IPS DF 6.9 (cell line): ENCODE data around the gene CACNA1C.
A peak's percentile ranks its signal among the peaks of the same experiment; 100 is the strongest.

Experiments
- DNase-seq: peaks from one replicate; pipeline ENCODE4 v3.0.0-alpha.2; 2013; ENCODE audit warnings: low read depth, low spot score
- H3K27ac ChIP-seq: one replicate; pipeline ENCODE4 v1.5.1; 2013; ENCODE audit warnings: low read length, control low read depth
- H3K27me3 ChIP-seq: 2 replicates; pipeline ENCODE4 v1.6.1; 2013; ENCODE audit warnings: mild to moderate bottlenecking, low read length; ENCODE audit not compliant: control insufficient read depth, insufficient read depth
- H3K36me3 ChIP-seq: 2 replicates; pipeline ENCODE4 v1.6.1; 2013; ENCODE audit warnings: low read length; ENCODE audit not compliant: control insufficient read depth, insufficient read depth
- H3K4me1 ChIP-seq: 2 replicates; pipeline ENCODE4 v1.6.1; 2013; ENCODE audit warnings: low read length; ENCODE audit not compliant: control insufficient read depth, insufficient read depth
- H3K4me3 ChIP-seq: 2 replicates; pipeline ENCODE4 v1.5.1; 2013; ENCODE audit warnings: mild to moderate bottlenecking, low read length
- H3K9me3 ChIP-seq: 2 replicates; pipeline ENCODE4 v1.6.1; 2013; ENCODE audit warnings: low read length, inconsistent platforms; ENCODE audit not compliant: control insufficient read depth, insufficient read depth
- WGBS: extraction: QIAGEN DNeasy Blood & Tissue Kit; methylation state at CpG from one replicate; pipeline ENCODE4 v1.1.7; 2013; ENCODE audit warnings: mixed read lengths, missing lambda C conversion rate; ENCODE audit not compliant: insufficient read length, insufficient coverage; 5-methylcytosine and 5-hydroxymethylcytosine counted together

CACNA1C gene

DNA sequence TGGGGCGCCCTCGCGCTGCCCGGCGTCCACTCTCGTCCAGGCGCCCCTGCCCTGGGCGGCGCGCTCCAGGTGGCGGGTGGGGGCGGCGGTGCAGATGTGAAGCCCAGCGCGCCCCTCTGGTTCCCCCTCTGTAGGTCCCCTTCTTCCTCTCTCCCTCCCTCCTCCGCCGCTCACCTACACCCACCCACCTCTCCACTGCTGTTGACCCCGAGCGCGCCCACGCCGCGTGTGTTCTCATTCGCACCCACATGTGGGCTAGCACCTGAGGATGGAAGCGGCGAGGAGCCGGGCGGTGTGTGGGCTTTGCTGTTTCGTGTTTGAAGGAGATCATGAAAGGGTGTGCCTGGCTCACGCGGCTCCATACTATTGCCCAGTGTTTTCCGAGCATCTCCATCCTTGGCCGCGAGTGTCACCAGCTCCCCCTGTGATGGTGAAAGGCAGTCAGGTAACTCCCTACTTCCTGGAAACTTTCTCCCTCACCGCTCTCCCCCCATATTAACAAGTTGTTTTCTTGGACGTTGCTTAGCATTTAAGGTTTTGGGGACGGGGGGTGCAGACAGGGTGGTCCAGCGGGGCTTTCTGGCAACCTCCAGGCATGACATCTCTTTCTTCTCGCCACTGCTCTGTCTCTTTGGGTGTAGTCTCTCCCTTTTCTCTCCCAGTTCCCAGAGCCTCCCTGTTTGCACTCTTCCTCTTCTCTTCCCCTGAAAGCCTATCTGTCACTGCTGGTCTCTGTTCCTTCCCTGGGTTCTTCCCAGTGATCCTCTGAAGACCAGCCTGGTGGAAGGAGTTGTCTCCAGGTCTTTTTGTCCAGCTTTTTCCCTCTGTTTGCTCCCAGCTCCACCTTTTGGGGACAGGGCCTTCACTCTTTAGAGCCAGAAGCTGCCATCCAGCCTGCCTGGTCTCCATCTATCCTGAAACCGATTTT lies 1.6 kb downstream of the CACNA1C start:
- peaks cover 1% of the 10 kb centered on the region; the same call in 1 of the 2 replicates for H3K4me1 ChIP-seq
- no peak overlapping the region for H3K27ac ChIP-seq
- H3K36me3 ChIP-seq: no peaks in the 10 kb centered on the region; the same call in 1 of the 2 replicates
- H3K9me3 ChIP-seq: no peaks in the 10 kb centered on the region
- WGBS: no CpG with 5 or more reads among the region's 40 CpGs
- no peak for DNase-seq
- peaks cover 29% of the 10 kb centered on the region for H3K27me3 ChIP-seq
- H3K4me3 ChIP-seq: peak overlapping the region; percentile 45; the same call in 1 of the 2 replicates

DNA sequence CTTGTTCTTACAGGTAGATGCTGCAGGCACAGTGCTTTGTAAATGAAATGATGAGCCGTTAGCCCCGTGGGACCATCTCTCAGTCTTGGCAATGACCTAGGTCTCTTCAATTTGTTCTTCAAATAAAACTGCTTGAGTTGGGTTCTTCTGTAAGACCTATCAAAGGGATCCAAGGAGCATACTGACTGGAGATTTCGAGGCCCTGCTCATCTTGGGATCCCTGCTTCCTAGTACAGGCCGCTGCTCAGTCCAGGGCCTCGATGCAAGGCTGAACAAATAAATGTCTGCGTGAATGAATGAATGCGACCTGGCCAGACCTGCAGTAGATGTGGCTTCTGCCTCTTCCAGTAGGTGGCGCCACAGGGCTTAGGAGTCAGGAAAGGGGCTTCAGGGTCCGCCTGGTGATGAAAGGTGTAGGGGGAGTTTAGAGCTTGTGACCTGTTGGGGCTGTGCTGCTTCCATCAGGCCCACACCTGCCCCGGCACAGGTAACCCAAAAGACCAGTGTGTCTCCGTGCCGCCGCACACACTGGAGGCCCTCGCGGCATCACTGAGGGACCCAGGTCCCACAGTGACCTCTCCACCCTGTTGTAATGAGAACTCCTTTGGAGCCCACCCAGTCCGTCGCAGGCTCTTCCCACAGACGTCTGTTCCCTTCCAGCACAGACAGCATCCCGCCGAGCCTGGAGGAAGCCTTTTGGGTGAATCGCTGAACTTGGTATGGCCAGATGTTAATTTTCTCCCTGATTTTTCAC lies 4.4 kb downstream of the CACNA1C start:
- DNase-seq: peak; percentile 84
- no CpG with 5 or more reads among the region's 21 CpGs for WGBS
- Histone ChIP-seq H3K9me3 (no peaks in the 10 kb centered on the region), H3K27me3 (peaks cover 19% of the 10 kb centered on the region), H3K36me3 (no peaks in the 10 kb centered on the region; the same call in 1 of the 2 replicates), H3K4me1 (no peaks in the 10 kb centered on the region; the same call in 1 of the 2 replicates), H3K27ac (no peak overlapping the region), H3K4me3 (no peak overlapping the region)

- H3K4me3 ChIP-seq: no peak overlapping the region
- WGBS: no CpG with 5 or more reads among the region's 8 CpGs
- no peak overlapping the region for H3K27ac ChIP-seq
- H3K4me1 ChIP-seq: no peaks in the 10 kb centered on the region; the same call in 1 of the 2 replicates
- no peak for DNase-seq
- no peaks in the 10 kb centered on the region for H3K36me3 ChIP-seq
- no peaks in the 10 kb centered on the region for H3K9me3 ChIP-seq
- H3K27me3 ChIP-seq: peaks cover 18% of the 10 kb centered on the region
Observed at GRCh38 chr12:2057795-2058408, 5.1 kb downstream of the CACNA1C start.

- no peak overlapping the region for H3K4me3 ChIP-seq
- DNase-seq: no peak
- no peaks in the 10 kb centered on the region; the same call in 1 of the 2 replicates for H3K4me1 ChIP-seq
- H3K36me3 ChIP-seq: no peaks in the 10 kb centered on the region
- no peak overlapping the region for H3K27ac ChIP-seq
- H3K27me3 ChIP-seq: peaks cover 15% of the 10 kb centered on the region
- H3K9me3 ChIP-seq: no peaks in the 10 kb centered on the region
- WGBS: no CpG with 5 or more reads among the region's 6 CpGs
Observed at GRCh38 chr12:2058837-2059236, 6.0 kb downstream of the CACNA1C start.

DNA sequence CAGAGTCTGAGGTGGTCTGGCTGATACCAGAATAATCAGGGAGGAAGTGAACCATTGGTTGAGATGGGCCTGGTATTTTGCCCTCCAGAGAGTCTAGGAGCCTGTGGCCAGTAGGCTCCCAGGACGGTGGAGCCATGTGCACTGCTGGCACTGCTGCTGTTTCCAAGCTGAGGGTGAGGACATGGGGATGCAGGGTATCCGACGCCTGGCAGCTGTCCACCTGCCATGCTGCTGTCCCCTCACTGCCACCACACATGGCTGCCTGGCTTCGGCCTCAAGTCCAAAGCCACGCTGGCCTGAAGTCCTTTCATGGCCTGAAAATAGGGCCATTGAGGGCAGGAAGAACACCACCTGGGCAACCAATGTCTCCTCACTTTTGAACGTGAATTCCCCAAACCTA lies 8.6 kb downstream of the CACNA1C start:
- no peak overlapping the region for H3K27ac ChIP-seq
- no peaks in the 10 kb centered on the region for H3K36me3 ChIP-seq
- no CpG with 5 or more reads among the region's 6 CpGs for WGBS
- H3K9me3 ChIP-seq: no peaks in the 10 kb centered on the region
- no peak for DNase-seq
- no peaks in the 10 kb centered on the region for H3K27me3 ChIP-seq
- H3K4me1 ChIP-seq: no peaks in the 10 kb centered on the region; the same call in 1 of the 2 replicates
- no peak overlapping the region for H3K4me3 ChIP-seq

- no peaks in the 10 kb centered on the region; the same call in 1 of the 2 replicates for H3K4me1 ChIP-seq
- no CpG with 5 or more reads among the region's 5 CpGs for WGBS
- H3K36me3 ChIP-seq: no peaks in the 10 kb centered on the region
- no peak overlapping the region for H3K27ac ChIP-seq
- H3K9me3 ChIP-seq: no peaks in the 10 kb centered on the region
- no peaks in the 10 kb centered on the region for H3K27me3 ChIP-seq
- DNase-seq: no peak
- H3K4me3 ChIP-seq: no peak overlapping the region
Observed at GRCh38 chr12:2064071-2064507, 11.3 kb downstream of the CACNA1C start.

DNA sequence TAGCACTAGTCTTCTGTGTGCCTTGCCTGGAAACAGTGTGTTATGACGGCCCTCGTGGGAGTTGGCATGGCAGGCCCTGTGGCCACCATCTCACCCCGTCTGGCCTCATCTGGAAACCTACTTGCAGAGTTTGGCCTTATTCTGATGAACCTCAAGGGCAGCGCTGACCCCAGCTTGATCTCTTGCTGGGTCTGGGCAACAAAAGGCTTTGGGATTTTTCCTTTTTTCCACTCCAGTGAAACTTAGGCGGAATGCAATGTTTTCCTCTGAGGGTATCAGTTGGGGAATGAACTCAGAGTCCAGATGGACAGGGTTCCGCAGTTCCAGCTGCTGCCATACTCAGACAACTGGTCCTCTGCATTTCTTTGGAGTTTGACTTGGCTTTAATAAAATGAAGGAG lies 15.9 kb downstream of the CACNA1C start:
- Histone ChIP-seq H3K4me1 (no peaks in the 10 kb centered on the region), H3K36me3 (no peaks in the 10 kb centered on the region), H3K27ac (no peak overlapping the region), H3K27me3 (no peaks in the 10 kb centered on the region), H3K4me3 (no peak overlapping the region), H3K9me3 (no peaks in the 10 kb centered on the region)
- no CpG with 5 or more reads among the region's 6 CpGs for WGBS
- DNase-seq: no peak

GRCh38 chr12:2070440-2071045 lies 17.8 kb downstream of the CACNA1C start:
- no peak for DNase-seq

GRCh38 chr12:2074792-2075191 lies 22.0 kb downstream of the CACNA1C start:
- Histone ChIP-seq H3K4me3 (no peak overlapping the region), H3K9me3 (no peaks in the 10 kb centered on the region), H3K36me3 (no peaks in the 10 kb centered on the region), H3K4me1 (no peaks in the 10 kb centered on the region; the same call in 1 of the 2 replicates), H3K27me3 (no peaks in the 10 kb centered on the region), H3K27ac (no peak overlapping the region)
- no peak for DNase-seq
- WGBS: no CpG with 5 or more reads among the region's 4 CpGs

More at GRCh38 chr12:2070440-2071045, 17.8 kb downstream of the CACNA1C start:
- Histone ChIP-seq H3K4me3 (no peak overlapping the region), H3K27ac (no peak overlapping the region), H3K9me3 (no peaks in the 10 kb centered on the region), H3K36me3 (no peaks in the 10 kb centered on the region), H3K27me3 (no peaks in the 10 kb centered on the region), H3K4me1 (no peaks in the 10 kb centered on the region)
- WGBS: no CpG with 5 or more reads among the region's 2 CpGs
